Measurements from ENCODE around the gene PPFIA1.

DNA sequence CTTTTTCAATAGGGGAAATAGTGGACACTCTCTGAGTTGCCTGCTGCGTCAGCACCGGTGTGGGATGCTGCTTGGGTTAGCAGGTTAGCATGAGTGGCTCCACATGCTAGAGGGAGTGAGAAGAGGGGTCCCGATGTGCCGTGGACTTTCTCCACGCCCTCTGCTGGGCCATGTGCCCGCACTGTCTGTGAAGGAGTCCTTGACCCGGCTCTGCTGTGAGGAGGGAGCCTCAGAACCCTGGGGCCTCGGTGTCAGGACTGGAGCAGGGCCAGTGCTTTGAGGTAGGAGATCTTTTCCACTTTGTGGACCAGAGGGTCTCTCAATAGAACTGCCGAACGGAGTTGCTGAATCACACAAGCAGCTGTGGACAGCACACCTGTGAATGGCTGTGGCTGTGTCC lies 142.7 kb downstream of the PPFIA1 start:
- TF ChIP-seq, protein P1, sequence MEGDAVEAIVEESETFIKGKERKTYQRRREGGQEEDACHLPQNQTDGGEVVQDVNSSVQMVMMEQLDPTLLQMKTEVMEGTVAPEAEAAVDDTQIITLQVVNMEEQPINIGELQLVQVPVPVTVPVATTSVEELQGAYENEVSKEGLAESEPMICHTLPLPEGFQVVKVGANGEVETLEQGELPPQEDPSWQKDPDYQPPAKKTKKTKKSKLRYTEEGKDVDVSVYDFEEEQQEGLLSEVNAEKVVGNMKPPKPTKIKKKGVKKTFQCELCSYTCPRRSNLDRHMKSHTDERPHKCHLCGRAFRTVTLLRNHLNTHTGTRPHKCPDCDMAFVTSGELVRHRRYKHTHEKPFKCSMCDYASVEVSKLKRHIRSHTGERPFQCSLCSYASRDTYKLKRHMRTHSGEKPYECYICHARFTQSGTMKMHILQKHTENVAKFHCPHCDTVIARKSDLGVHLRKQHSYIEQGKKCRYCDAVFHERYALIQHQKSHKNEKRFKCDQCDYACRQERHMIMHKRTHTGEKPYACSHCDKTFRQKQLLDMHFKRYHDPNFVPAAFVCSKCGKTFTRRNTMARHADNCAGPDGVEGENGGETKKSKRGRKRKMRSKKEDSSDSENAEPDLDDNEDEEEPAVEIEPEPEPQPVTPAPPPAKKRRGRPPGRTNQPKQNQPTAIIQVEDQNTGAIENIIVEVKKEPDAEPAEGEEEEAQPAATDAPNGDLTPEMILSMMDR (IDR thresholded peaks at IDR 0.05), result no peak
- TF ChIP-seq EP300 (IDR thresholded peaks at IDR 0.05) (no peak), POLR2AphosphoS5 (IDR thresholded peaks at IDR 0.05) (no peak), POLR2A (IDR thresholded peaks at IDR 0.05) (no peak)

Measured in sigmoid colon (tissue), 4 donors.